ENCODE data around the gene KIAA1143. TPM values are rescaled to one million over a fixed set of nuclear protein-coding genes. Genes with fewer than 3 reads are reported as not detected.
A peak's percentile ranks its signal among the peaks of the same experiment; 100 is the strongest.

KIAA1143 gene
- total RNA-seq, 1 donor from 2014 or later: 12.0 TPM

GRCh38 chr3:44782891-44783290, 21.5 kb upstream of the KIAA1143 start:
- Histone ChIP-seq H3K27ac (no peak overlapping the region), H3K9me3 (no peaks in the 10 kb centered on the region), H3K36me3 (no peaks in the 10 kb centered on the region), H3K4me3 (no peak overlapping the region), H3K4me1 (no peaks in the 10 kb centered on the region), H3K27me3 (no peaks in the 10 kb centered on the region)
- no peak for TF ChIP-seq CTCF (IDR thresholded peaks at IDR 0.05)
- intact Hi-C loops (cut with DNase I): no loop called here
- DNase-seq (ENCODE audit: low spot score in 2 of 2): no peak

- Histone ChIP-seq H3K4me3 (no peak overlapping the region), H3K9me3 (peaks cover 0 to 10% of the 10 kb centered on the region in 2 donors), H3K27me3 (no peaks in the 10 kb centered on the region), H3K4me1 (no peaks in the 10 kb centered on the region), H3K27ac (no peak overlapping the region), H3K36me3 (no peaks in the 10 kb centered on the region)
- intact Hi-C loops (cut with DNase I): no loop called here
- DNase-seq (ENCODE audit: low spot score in 2 of 2): no peak
- no peak for TF ChIP-seq CTCF (IDR thresholded peaks at IDR 0.05)
Measured at GRCh38 chr3:44772099-44772442, 10.7 kb upstream of the KIAA1143 start.

GRCh38 chr3:44771424-44772098, 10.1 kb upstream of the KIAA1143 start:
- no peak for TF ChIP-seq CTCF (IDR thresholded peaks at IDR 0.05)
- Histone ChIP-seq H3K4me3 (no peak overlapping the region), H3K27ac (no peak overlapping the region), H3K36me3 (no peaks in the 10 kb centered on the region), H3K9me3 (peaks cover 0 to 10% of the 10 kb centered on the region in 2 donors), H3K4me1 (no peaks in the 10 kb centered on the region), H3K27me3 (no peaks in the 10 kb centered on the region)
- no peak for DNase-seq (ENCODE audit: low spot score in 2 of 2)
- intact Hi-C loops (cut with DNase I): no loop called here

GRCh38 chr3:44764248-44764647, 2.8 kb upstream of the KIAA1143 start:
- peaks cover 0 to 2% of the 10 kb centered on the region in 2 donors for H3K36me3 ChIP-seq
- DNase-seq (ENCODE audit: low spot score in 2 of 2): no peak
- TF ChIP-seq CTCF (IDR thresholded peaks at IDR 0.05): no peak
- no peaks in the 10 kb centered on the region for H3K27me3 ChIP-seq
- intact Hi-C loops (cut with DNase I): loop anchor here (5.0 kb wide), 2 partner anchors 52 to 427 kb away; partner anchors contain the start of genes TCAIM and ZNF502
- H3K4me1 ChIP-seq: peaks cover 0 to 5% of the 10 kb centered on the region in 2 donors
- H3K9me3 ChIP-seq: no peaks in the 10 kb centered on the region
- no peak overlapping the region for H3K27ac ChIP-seq
- no peak overlapping the region for H3K4me3 ChIP-seq

- intact Hi-C loops (cut with DNase I): loop anchor here (5.0 kb wide), 2 partner anchors 50 to 425 kb away; partner anchors contain the start of genes TCAIM and ZNF502
- Histone ChIP-seq H3K27me3 (no peaks in the 10 kb centered on the region), H3K9me3 (no peaks in the 10 kb centered on the region), H3K4me1 (peaks cover 0 to 5% of the 10 kb centered on the region in 2 donors), H3K36me3 (peaks cover 0 to 7% of the 10 kb centered on the region in 2 donors), H3K4me3 (peak overlapping the region in 1 of 2 donors; percentile 87), H3K27ac (no peak overlapping the region)
- DNase-seq (ENCODE audit: low spot score in 2 of 2): no peak
- TF ChIP-seq CTCF (IDR thresholded peaks at IDR 0.05): no peak
Measured at GRCh38 chr3:44762690-44763089, 1.3 kb upstream of the KIAA1143 start.
